Stimulated activated CD4-positive, alpha-beta T cell treated with anti-CD3 and anti-CD28 coated beads, Interleukin-12 subunit alpha, Interleukin-12 subunit beta, amount 100 ng/mL, for 48 hours (primary cell): Measurements from ENCODE around the gene ENDOD1.

ENCODE experiments used
- DNase-seq, 3 donors: peaks; one replicate each; pipeline ENCODE4 v3.0.0-alpha.2; 2020; ENCODE audit warnings: low read depth in 2 of 3, low spot score in 1 of 3

ENDOD1 gene

DNA sequence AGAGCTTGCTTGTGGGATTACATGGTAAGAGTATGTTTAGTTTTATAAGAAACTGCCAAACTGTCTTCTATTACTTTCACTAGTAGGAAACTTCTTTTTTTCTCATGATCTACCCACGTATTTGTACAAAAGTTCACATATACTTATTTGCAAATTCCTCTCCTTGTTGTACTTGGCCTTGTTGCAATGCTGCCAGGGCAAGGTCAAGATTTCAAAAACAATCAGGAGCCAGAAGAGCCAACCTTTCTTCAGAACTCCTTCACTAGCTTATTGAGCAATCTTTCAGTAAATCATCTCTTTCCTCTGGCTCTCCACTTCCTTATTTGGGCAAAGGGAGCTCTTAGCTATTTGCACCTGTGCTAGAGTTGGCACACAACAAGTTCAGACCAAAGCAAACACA, 13.2 kb upstream of the ENDOD1 start:
- no peak for DNase-seq

DNA sequence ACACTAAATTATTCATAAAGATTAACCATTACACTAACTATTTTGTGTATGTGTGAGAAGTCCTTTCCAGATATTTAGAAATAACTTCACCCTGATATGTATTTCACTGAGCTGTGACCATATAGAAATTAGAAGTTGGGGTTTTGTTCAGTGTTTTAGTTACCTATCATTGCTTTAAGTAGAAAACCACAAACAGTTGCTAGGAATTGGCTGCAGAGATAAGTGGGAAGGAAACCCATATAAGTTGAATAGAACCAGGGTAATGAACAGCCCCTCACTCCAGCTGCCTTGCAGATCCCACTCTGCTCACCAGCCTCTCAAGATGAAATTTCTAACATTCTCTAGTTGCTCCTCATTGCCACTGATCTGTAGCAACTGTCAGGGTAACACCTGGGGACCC, 12.7 kb upstream of the ENDOD1 start:
- DNase-seq: no peak

DNA sequence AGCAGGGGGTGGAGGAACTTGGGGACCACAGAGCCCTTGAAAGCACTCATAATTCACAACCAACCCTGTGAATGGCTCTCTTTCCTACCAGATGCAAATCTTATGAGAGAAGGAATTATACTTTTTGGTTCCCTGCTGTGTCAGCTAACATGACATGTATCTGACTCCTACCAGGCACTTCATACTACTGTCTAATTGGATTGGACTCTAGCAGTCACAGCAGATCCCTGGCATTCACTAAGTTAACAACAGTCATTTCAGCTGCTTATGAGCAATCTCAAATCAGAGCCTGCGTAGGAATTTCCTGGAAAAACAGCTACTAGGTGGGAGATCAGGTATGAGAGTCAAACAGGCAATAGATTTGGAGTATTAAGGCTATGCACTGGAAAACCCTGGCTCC, 11.1 kb upstream of the ENDOD1 start:
- DNase-seq: no peak

DNA sequence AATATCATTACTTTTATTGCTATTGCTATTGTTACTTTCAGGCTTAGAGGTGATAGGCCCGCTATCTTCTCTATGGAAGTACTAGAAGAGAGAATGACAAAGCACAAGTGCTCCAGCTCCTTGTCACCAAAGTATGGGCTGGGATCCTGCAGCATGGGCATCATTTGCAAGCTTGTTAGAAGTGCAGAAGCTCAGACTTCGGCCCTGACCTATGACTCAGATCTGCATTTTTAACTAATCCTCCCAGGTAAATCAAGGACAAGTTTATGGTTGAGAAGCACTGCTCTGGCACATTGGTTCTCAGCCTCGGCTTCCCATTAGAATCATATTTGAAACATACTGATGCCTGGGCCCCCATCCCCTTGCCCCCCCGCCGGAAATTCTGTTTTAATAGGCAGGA, 8.6 kb upstream of the ENDOD1 start:
- DNase-seq: no peak

DNA sequence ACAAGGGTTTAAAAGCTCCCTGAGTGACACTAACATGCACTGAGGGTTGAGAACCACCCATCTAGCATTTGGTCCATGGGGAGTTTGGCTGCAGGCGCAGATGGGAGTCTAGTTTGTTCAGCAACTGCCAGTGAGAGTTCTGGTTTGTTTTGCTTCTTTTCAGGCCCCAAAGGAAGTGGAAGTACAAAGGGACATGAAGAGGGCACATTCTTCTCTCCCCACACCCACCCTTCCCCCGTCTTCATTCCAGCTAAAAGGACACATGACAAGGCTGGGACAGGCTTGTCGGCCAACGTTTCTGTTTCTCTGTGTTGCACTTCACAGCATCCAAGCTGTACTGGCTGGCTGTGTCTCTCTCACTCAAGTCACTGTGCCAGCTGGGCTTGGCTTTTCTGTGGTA, 8.2 kb upstream of the ENDOD1 start:
- DNase-seq: no peak

DNA sequence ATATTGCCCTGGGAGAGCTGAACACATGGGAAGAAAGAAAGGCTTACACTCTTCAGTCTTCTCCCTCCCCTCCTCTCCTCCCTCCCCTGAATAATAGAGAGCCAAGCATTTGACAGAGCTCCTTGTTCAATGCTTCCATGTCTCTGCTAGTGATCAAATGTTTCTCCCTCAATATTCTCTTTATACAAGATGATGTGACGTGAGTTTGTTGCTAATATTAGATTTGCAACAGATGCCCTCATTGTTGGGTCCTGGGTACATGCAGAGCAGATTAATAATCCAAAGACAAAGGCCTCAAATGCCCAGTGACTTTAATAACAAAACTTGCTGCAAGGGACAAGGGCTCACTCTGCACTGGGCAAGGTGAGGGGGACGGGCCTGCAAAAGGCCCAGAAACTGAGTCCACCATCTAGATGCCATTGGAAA, 7.1 kb upstream of the ENDOD1 start:
- no peak for DNase-seq

DNA sequence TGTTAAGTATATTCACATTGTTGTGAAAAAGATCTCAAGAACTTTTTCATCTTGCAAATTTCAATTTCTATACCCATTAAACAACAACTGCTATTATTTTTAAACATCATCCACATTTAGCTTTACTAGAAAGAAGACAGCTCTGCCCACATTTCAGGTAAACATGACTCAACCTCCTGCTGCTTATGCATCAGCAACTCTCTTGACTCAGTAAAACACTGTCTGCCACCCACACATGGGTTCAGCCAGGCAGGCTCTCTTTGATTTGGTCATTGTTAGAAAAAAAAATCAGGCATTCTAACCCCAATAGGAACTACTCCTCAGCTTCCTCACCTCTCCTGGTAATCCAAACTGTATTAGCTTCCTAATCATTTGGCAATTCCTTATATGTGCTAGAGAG, 5.1 kb upstream of the ENDOD1 start:
- DNase-seq: peak; percentile 28 to 57 (median 39)

DNA sequence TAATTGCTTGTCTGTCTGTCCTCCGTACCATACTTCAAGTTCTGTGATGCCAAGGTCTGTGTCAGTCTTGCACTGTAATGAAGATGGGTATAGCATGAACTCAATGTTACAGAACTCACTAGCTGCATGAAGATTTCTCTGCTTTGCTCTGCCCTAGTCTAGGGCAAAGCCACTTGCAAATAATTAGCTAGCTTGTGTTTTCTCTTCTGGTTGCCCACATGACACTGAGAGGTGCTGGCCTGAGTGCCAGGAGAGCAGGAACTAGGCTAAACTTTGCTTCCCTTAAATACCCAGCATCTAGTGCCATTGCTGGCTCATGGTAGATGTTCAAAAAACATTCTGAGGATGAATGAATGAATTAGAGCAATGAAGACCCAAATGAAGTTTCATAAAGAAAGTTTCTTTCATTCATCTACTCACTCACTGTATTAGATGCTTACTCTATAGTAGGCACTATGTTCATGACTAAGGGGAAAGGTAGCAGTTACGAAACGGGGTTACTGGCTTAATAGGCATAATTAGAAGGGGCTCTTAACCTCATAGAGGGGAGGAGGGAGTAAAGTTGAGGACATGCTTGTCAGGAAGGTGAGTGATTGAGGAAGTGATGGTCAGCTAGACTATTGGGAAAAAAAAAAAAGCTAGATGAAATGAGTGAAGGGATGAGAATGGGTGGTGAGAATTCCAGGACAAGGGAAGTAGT, 4.4 kb upstream of the ENDOD1 start:
- no peak for DNase-seq

DNA sequence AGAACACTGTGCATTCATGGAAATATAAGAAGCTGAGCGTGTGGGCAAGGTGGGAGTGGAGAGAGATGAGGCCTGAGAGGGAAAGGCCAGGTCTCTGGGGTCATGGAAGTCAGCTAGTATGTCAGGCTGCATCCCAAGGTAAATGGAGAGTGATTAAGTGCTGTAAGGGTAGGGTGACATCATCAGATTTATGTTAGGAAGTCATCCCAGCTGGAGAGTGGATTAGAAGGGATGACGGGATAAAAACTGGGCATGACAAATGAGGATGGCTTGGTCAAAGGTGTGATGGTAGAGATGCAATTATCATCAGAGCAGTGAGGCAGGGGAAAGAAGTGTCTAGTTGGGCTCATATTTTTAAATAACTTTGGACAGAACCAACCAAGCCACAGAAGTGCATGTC, 3.5 kb upstream of the ENDOD1 start:
- no peak for DNase-seq

DNA sequence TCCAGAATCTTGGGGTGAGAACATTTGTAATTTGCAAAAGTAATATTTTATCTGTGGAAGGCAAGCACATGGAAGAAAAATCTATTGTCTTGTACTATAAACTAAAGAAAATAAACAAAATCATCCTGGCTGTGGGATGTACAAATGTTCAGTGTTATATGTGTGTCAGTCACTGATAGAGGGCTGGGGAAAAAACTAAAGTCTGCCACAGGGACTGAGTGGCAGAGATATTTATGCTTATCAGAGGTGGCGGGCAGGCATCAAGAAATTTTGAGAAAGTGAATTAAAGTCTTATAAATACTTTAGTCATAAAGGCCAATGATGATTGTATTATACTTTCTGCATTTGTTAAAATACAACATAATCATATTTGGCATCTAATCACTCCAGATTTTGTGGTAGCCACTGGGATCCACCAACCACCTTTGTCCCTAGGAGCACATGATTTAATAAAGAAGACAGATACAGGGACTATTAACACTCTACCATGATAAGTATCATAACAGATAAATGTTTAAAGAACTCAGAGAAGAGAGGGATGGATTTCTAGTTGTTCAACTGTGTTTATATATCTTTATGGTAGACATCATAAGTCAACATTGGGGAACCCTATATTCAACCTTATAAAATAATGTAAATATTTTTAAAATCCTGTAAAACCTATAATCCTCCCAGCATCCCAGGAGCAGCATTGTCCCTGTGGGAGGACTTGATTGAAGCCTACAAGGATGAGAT, 2.6 kb upstream of the ENDOD1 start:
- no peak for DNase-seq

DNA sequence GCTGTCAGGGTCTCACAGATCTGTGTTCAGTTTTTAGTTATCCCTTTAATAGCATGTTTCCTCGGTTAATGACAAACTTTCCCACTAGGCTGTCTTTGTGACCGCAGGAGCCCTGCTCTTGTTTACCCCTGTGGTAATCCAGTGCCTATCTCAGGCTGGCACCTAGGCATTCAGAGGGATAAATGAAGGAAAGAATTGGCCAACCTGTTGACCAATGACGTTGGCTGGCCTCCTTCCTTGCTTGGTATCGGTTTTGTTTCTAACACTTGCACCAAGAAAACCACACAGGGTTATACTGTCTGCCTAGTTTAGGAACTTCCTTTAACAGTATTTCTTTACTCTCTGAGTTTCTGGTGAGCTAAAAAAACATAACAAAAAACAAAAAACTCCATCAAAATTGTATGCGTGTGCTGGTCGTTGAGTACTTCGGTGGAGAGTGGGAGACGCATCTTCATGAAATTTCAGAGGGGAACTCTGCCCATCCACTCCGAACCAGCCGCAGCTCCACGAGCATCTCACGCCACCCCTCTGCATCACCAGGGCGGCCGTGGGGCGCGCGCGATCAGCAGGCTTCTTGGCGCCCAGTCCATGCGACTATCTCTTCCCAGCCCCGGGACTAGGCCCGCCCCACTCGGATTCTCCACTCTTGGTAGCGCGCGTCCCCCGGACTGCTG, 563 bp upstream of the ENDOD1 start:
- DNase-seq: no peak

DNA sequence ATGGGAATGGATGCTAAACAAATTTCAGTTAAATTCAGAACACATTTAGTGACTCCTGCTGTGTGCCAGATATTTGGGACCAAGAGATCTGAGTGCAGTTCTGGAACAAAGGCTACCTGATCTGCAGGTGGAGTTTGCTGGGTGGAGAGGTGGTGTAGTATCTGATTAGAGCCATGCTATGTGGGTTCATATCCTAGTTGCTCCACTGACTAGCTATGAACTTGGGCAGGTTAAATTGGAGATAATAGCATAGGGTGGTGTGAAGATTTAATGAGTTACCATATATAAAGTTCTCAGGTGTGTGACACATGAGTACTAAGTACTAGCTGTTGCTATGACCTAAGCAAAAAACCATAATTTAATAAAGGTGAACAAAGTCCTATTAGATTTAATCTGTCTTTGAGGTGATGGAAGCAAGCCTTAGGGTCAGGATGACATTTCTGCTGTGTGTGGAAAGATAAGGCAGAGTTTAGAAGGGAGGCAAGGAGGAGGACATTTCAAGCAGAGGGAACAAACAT, 2.1 kb downstream of the ENDOD1 start:
- DNase-seq: no peak

DNA sequence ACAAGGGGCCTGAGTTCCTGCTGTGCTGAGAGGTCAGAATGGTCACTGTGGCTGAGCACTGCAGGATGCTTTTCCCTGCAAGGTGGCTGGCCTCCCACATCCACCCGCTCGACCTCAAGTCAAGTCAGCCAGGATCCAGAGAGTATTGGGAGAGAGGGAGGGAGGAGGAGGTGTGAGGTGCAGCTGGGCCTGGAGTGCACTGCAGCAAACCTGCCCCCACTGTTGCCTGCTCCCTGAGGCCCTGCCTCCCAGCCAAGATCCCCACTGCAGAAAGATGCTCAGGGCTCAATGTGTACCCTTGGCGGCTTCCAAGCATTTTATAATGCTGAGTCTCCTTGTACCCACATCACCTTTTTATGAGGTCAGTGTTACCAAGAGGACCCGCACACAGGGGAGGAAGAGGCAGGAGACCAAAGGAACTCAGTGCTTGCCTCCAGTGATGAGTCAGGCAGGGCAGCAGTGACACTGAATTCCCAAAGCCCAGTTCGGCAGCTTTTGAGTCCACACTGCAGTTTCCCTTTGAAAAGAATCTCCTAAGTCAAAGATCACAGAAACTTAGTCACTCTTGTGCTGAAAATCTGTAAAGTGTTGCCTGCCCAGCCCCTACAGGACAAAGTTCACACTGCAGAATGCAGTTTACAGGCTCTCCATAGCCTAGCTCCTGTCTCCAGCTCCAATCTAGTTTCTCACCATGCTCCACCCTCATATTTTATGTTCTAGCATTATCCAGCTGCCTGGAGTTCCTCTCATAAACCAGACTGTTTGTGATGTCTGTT, 3.1 kb downstream of the ENDOD1 start:
- peak in 2 of 3 donors; percentile 23 to 26 for DNase-seq

DNA sequence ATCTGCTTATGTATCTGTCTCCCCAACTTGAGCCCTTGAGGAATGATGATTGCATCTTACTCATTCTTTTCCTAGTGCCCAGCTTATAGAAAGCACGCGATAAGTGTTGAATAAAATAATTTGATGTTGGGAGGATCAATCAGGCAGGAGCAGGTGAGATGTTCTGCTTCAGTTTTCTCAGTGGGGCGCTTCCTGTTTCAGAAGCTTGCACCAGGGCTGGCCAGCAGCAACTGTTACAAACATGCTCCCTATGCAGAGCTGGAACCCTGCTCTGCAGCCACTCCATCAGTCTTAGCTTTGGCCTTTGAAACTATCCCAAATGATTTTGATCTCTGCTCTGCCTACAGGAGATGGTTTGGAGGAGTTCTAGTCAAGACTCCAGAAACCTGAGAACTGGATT, 3.9 kb downstream of the ENDOD1 start:
- DNase-seq: no peak

DNA sequence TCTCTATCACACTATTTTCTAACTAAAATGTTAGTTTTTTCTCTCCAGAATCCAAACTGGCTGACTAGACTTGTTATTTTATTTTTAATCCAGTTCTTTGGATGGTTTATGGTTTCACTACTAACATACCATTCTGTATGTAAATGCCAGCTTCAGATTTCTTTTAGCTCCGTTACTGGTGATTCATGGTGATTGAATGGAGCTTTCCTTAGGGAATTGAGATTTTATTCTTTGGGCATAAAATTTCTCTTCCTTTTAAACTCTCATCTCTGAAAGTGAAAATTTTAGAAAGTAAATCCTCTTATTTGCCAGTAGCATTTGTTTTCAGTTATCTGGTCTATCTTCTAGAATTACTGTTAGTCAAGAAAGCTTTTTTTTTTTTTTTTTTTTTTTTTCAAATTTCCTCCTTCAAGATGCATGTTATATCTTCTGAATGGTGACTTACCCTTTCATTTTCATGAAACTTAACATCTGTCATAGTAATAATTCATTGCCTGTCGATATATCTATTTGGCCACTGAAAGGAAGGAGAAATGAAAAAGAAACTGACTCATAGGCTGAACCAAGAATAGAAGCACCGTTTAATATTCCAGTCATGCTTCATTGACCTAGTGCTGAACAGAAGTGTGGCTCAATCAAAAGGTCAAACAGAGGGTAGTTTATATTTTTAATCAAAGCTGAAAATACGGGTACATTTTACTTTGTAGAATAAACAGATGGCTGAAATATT, 6.4 kb downstream of the ENDOD1 start:
- DNase-seq: no peak

DNA sequence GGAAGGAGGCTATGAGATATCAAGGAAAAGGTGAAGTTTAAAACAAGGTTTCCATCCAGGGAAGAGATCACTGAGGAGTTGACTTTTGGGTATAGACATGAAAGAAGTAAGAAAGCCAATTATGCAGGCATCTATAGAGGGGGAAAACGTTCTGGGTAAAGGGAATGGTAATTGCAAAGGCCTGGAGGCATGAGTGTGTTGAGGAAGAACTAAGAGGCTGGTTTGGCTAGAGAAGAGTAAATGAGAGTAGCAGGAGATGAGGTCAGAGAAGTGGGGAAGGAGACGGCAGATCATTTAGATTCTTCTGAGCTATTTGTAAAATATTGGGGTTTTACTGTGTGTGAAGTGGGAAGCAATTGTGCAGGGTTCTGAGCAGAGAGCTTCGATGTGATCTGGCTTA, 7.6 kb downstream of the ENDOD1 start:
- DNase-seq: no peak

DNA sequence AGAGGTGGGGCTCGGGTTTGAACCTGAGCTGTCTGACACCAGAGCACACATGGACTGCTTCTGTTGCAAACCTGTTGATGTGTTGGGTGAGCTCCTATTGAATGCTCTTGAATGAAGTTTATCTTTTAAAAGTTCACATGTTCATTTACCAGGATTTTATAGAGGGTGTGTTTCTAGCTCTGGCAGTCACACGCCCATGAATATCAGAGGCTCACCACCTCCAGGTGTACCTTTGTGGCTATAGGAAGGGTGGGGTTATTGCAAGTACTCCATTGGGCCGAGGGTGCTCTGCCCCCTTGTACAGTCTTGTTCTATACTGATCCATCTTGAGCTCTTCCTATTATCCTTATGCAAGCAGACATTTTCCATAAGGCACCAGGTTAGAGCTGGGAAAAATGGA, 9.2 kb downstream of the ENDOD1 start:
- DNase-seq: no peak

DNA sequence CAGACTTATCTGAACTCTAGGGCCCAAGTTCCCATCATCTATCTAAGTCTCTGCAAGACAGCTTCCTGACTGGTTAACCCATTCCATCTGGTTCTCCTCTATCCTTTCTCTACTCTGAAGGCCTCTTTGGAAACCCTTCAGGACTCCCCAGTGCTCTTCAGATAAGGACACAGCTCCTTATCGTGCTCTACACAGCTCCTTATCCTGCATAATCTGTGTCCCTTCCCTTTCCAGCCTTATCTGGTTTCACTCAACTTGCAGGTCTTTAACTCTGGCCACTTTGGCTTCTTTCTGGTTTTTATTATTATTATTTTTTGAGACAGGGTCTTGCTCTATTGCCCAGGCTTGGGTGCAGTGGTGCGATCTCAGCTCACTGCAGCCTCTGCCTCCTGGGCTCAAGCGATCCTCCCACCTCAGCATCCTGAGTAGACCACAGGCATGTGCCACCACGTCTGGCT, 10.6 kb downstream of the ENDOD1 start:
- DNase-seq: no peak

DNA sequence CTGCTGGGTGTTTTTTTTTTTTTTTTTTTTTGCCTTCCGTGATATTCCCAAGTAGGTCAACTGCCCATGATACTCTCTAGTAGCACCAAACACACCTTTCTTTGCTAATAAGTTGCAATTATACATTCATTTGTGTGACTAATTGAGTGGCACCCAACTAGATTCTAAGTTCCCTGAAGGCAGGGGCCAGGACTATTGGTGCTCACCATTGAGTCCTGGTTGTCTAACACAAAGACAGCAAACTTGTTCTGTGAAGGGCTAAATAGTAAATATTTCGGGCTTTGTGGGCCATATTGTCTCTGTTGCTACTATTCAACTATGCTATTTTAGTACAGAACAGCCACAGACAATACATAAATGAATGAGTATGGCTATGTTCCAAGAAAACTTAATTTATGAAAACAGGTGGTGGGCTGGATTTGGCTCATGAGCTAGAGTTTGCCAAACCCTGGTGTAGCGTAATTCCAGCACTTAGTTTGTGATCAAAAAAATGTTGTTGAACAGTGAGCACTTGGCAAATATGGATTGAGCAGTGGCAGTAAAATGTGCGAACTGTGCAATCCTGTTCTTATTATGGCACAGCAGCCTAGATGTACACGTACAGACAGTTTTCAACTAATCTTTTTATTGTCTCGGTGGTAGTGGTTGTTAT, 11.3 kb downstream of the ENDOD1 start:
- DNase-seq: no peak

DNA sequence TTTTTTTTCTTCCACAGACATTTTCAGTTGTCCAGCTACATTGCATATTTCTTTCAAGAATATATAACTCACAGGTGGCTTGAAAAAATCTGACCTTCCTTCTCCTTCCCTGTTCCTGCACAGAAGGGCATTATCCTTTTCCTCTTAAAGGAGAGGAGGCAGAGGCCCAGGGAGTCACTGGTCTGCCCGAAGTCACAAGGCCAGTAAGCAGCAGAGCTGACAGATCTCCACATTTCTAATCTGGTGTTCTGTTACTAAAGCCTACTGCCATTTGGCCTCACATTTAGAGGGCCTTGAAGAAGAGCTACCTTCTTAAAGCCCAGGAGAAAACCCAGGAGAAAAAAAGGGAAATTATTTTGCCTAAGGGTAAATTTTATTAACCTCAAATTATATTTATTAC, 12.3 kb downstream of the ENDOD1 start:
- no peak for DNase-seq
